Vagina (tissue), 2 donors: ENCODE results near the gene SV2A.

Experiments used
- POLR2A ChIP-seq, 2 donors: fragments of 450-650 bp; IDR thresholded peaks; one replicate each; pipeline ENCODE4 v1.6.1; 2017; ENCODE audit warnings: antibody characterized with exemption in 2 of 2, mild to moderate bottlenecking in 2 of 2, moderate library complexity in 2 of 2
- POLR2AphosphoS5 ChIP-seq, 2 donors: sonication (generic); formaldehyde crosslinking; IDR thresholded peaks; one replicate each; pipeline ENCODE4 v1.9.0; 2017; ENCODE audit warnings: antibody characterized with exemption in 2 of 2, mild to moderate bottlenecking in 2 of 2, low read depth in 1 of 2; ENCODE audit not compliant: insufficient read depth in 1 of 2
- TF ChIP-seq, protein P1 (sequence below), 3 experiments: fragments of 450-650 bp in 2 of 3; fragments of 200-600 bp in 1 of 3; sonication (generic) in 1 of 3; IDR thresholded peaks; one replicate each; pipeline ENCODE4 v1.5.1; 2017 to 2019; ENCODE audit warnings: antibody characterized with exemption in 3 of 3, mild to moderate bottlenecking in 2 of 3, moderate library complexity in 2 of 3

GRCh38 chr1:149916898-149917252 is 769 bp downstream of the SV2A start:
- TF ChIP-seq, protein P1, sequence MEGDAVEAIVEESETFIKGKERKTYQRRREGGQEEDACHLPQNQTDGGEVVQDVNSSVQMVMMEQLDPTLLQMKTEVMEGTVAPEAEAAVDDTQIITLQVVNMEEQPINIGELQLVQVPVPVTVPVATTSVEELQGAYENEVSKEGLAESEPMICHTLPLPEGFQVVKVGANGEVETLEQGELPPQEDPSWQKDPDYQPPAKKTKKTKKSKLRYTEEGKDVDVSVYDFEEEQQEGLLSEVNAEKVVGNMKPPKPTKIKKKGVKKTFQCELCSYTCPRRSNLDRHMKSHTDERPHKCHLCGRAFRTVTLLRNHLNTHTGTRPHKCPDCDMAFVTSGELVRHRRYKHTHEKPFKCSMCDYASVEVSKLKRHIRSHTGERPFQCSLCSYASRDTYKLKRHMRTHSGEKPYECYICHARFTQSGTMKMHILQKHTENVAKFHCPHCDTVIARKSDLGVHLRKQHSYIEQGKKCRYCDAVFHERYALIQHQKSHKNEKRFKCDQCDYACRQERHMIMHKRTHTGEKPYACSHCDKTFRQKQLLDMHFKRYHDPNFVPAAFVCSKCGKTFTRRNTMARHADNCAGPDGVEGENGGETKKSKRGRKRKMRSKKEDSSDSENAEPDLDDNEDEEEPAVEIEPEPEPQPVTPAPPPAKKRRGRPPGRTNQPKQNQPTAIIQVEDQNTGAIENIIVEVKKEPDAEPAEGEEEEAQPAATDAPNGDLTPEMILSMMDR (IDR thresholded peaks at IDR 0.05) = no peak
- TF ChIP-seq POLR2AphosphoS5 (IDR thresholded peaks at IDR 0.05; ENCODE audit: insufficient read depth in 1 of 2, low read depth in 1 of 2) (no peak), POLR2A (IDR thresholded peaks at IDR 0.05) (no peak)
